Gastroesophageal sphincter (tissue), 4 donors: Measurements from ENCODE around the gene EDN1. TPM values are rescaled to one million over a fixed set of nuclear protein-coding genes. Genes with fewer than 3 reads are reported as not detected.

Source experiments
- ATAC-seq: fragments of 150-250 bp; one replicate; pipeline ENCODE4 v1.9.1; 2016; ENCODE audit warnings: mild to moderate bottlenecking, moderate library complexity
- H3K27ac ChIP-seq, 4 donors: fragments of 200-600 bp; sonication (generic) in 3 of 4; 1 replicate in 3 of 4; 2 replicates in 1 of 4; pipeline ENCODE4 v1.5.1; 2016 to 2019
- H3K27me3 ChIP-seq: fragments of 200-600 bp; sonication (generic); one replicate; pipeline ENCODE4 v1.5.1; 2019
- H3K36me3 ChIP-seq, 2 donors: fragments of 200-600 bp; sonication (generic); one replicate each; pipeline ENCODE4 v1.5.1; 2019; ENCODE audit warnings: control low read depth in 1 of 2
- H3K4me1 ChIP-seq, 3 donors: fragments of 200-600 bp; sonication (generic); 1 replicate in 2 of 3; 2 replicates in 1 of 3; pipeline ENCODE4 v1.5.1; 2016 to 2019; ENCODE audit warnings: control low read depth in 2 of 3
- H3K4me3 ChIP-seq, 2 donors: fragments of 200-600 bp; sonication (generic); one replicate each; pipeline ENCODE4 v1.5.1; 2019; ENCODE audit warnings: mild to moderate bottlenecking in 1 of 2, moderate library complexity in 1 of 2
- H3K9me3 ChIP-seq, 3 donors: fragments of 200-600 bp; sonication (generic); one replicate each; pipeline ENCODE4 v1.5.1; 2017 to 2019; ENCODE audit warnings: control low read depth in 2 of 3
- CTCF ChIP-seq, 4 experiments: fragments of 200-600 bp in 2 of 4; fragments of 450-650 bp in 2 of 4; sonication (generic) in 1 of 4; IDR thresholded peaks; one replicate each; pipeline ENCODE4 v1.5.1; 2017 to 2019; ENCODE audit warnings: antibody characterized with exemption in 4 of 4, mild to moderate bottlenecking in 2 of 4, moderate library complexity in 2 of 4
- EP300 ChIP-seq: sonication (generic); formaldehyde crosslinking; IDR thresholded peaks from one replicate; pipeline ENCODE4 v1.6.1; 2017; ENCODE audit warnings: antibody characterized with exemption, mild to moderate bottlenecking
- POLR2A ChIP-seq, 2 donors: fragments of 450-650 bp; IDR thresholded peaks; one replicate each; pipeline ENCODE4 v1.6.1; 2017; ENCODE audit warnings: antibody characterized with exemption in 2 of 2, mild to moderate bottlenecking in 2 of 2, moderate library complexity in 1 of 2
- POLR2AphosphoS5 ChIP-seq: sonication (generic); formaldehyde crosslinking; IDR thresholded peaks from one replicate; pipeline ENCODE4 v1.6.1; 2017; ENCODE audit warnings: antibody characterized with exemption
- WGBS, 2 donors: methylation state at CpG; one replicate each; pipeline ENCODE4 v1.1.5; 2018; ENCODE audit warnings: low coverage in 1 of 2; 5-methylcytosine and 5-hydroxymethylcytosine counted together
- total RNA-seq, 4 donors: library from RNA; depleted of rRNA; stranded (reverse); fragments of >200 nt; gene quantifications; one replicate each; pipeline ENCODE4 v1.1.0, GENCODE V29; 2016

The EDN1 gene
- total RNA-seq, 4 donors from 2014 or later, result 3.6 to 39.6 (median 15.1) TPM

GRCh38 chr6:12324748-12325147 lies 34.6 kb downstream of the EDN1 start:
- H3K4me3 ChIP-seq, result no peak overlapping the region
- H3K27ac ChIP-seq, result no peak overlapping the region
- no peak for TF ChIP-seq CTCF (IDR thresholded peaks at IDR 0.05)
- no peak for TF ChIP-seq POLR2AphosphoS5
- TF ChIP-seq POLR2A (IDR thresholded peaks at IDR 0.05), result no peak
- no peak for TF ChIP-seq EP300
- H3K36me3 ChIP-seq, result no peaks in the 10 kb centered on the region
- no peak for ATAC-seq
- H3K9me3 ChIP-seq, result no peaks in the 10 kb centered on the region
- no peaks in the 10 kb centered on the region for H3K27me3 ChIP-seq
- H3K4me1 ChIP-seq, result no peaks in the 10 kb centered on the region

GRCh38 chr6:12325872-12326271 lies 35.7 kb downstream of the EDN1 start:
- no peaks in the 10 kb centered on the region for H3K36me3 ChIP-seq
- no peaks in the 10 kb centered on the region for H3K27me3 ChIP-seq
- TF ChIP-seq POLR2AphosphoS5 (no peak), POLR2A (IDR thresholded peaks at IDR 0.05) (no peak), CTCF (IDR thresholded peaks at IDR 0.05) (no peak), EP300 (no peak)

GRCh38 chr6:12327391-12327790 lies 37.2 kb downstream of the EDN1 start:
- H3K4me3 ChIP-seq, result no peak overlapping the region
- H3K36me3 ChIP-seq, result no peaks in the 10 kb centered on the region
- TF ChIP-seq CTCF (IDR thresholded peaks at IDR 0.05), result no peak
- no peak for TF ChIP-seq POLR2A (IDR thresholded peaks at IDR 0.05)
- TF ChIP-seq POLR2AphosphoS5, result no peak
- no peaks in the 10 kb centered on the region for H3K27me3 ChIP-seq
- no peak for ATAC-seq
- no peak overlapping the region for H3K27ac ChIP-seq
- H3K9me3 ChIP-seq, result no peaks in the 10 kb centered on the region
- H3K4me1 ChIP-seq, result no peaks in the 10 kb centered on the region
- WGBS, 2 donors, result 86% methylated on average over 1 of the region's 2 CpGs; no CpG with 5 or more reads in 1 of the 2 donors

More at GRCh38 chr6:12325872-12326271, 35.7 kb downstream of the EDN1 start:
- Histone ChIP-seq H3K4me1 (no peaks in the 10 kb centered on the region), H3K4me3 (no peak overlapping the region), H3K9me3 (no peaks in the 10 kb centered on the region), H3K27ac (no peak overlapping the region)
- 53% methylated on average over 3 of the region's 3 CpGs; no CpG with 5 or more reads in 1 of the 2 donors for WGBS, 2 donors
- no peak for ATAC-seq

- WGBS, 2 donors, result 64 to 65% methylated on average over 3 to 4 of the region's 4 CpGs
- no peaks in the 10 kb centered on the region for H3K36me3 ChIP-seq
- no peak overlapping the region for H3K4me3 ChIP-seq
- no peaks in the 10 kb centered on the region for H3K9me3 ChIP-seq
- no peak for ATAC-seq
- no peaks in the 10 kb centered on the region for H3K4me1 ChIP-seq
- no peaks in the 10 kb centered on the region for H3K27me3 ChIP-seq
- TF ChIP-seq POLR2A (IDR thresholded peaks at IDR 0.05) (no peak), CTCF (IDR thresholded peaks at IDR 0.05) (no peak), EP300 (no peak), POLR2AphosphoS5 (no peak)
- H3K27ac ChIP-seq, result no peak overlapping the region
Measured at GRCh38 chr6:12327988-12328387, 37.8 kb downstream of the EDN1 start.

GRCh38 chr6:12328701-12329100 lies 38.5 kb downstream of the EDN1 start:
- Histone ChIP-seq H3K4me3 (no peak overlapping the region), H3K27me3 (no peaks in the 10 kb centered on the region), H3K4me1 (no peaks in the 10 kb centered on the region), H3K27ac (no peak overlapping the region), H3K36me3 (no peaks in the 10 kb centered on the region), H3K9me3 (no peaks in the 10 kb centered on the region)
- WGBS, 2 donors, result 61 to 64% methylated on average over 3 of the region's 3 CpGs
- no peak for ATAC-seq
- no peak for TF ChIP-seq POLR2AphosphoS5

- no peaks in the 10 kb centered on the region for H3K9me3 ChIP-seq
- ATAC-seq, result no peak
- WGBS, 2 donors, result 48 to 67% methylated on average over 2 of the region's 2 CpGs
- H3K27me3 ChIP-seq, result no peaks in the 10 kb centered on the region
- TF ChIP-seq EP300 (no peak), POLR2A (IDR thresholded peaks at IDR 0.05) (no peak), POLR2AphosphoS5 (no peak), CTCF (IDR thresholded peaks at IDR 0.05) (no peak)
- no peaks in the 10 kb centered on the region for H3K36me3 ChIP-seq
- no peak overlapping the region for H3K27ac ChIP-seq
- no peak overlapping the region for H3K4me3 ChIP-seq
- H3K4me1 ChIP-seq, result no peaks in the 10 kb centered on the region
Measured at GRCh38 chr6:12331474-12331873, 41.3 kb downstream of the EDN1 start.
